Stimulated activated CD8-positive, alpha-beta memory T cell treated with anti-CD3 and anti-CD28 coated beads, Interleukin-4, amount 100 ng/mL, for 4 hours (primary cell): Measurements from ENCODE around the gene SOX18.
"Not testable (repeated sequence)": the region's sequence is repeated elsewhere in the genome, so short reads cannot be mapped to it uniquely, and the experiment has no call there.

ENCODE experiments used
- DNase-seq, 2 donors: peaks; one replicate each; pipeline ENCODE4 v3.0.0-alpha.2; 2020; ENCODE audit warnings: low read depth in 2 of 2, low spot score in 1 of 2

The SOX18 gene

DNA sequence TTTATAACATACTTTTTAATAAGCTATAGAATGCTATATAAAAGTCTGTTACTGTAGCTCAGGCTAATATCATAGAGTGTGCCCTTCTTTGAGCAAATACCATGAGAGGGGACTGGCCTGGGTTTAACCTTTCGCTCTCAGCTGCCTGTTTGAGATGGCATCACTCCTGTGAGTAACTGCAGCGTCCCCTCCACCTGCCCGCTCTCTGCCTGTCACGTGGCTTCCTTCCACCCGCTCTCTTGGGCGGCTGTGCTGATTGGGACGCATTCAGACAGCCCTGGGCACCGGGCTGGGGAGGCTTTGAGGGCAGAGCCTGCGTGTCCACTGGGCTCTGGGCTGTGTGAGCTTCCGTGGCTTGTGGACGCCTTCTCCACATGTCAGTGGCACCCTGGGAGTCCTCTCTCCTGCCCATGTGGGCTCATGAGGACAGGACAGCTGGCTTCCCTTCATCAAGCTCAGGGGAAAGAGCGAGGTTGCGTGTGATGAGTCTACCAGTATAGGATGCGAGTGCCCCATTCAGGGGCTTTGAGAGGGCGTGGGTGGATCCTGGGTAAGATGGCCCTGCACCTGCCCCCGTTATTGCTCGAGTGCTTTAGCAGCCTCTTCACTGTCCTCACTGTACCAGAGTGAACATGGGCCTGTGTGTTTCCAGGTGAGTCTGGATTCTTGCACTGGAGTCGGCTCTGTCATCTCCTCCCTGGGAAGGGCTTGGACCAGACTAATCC is 24.2 kb downstream of the SOX18 start:
- DNase-seq, result no peak

- DNase-seq, result no peak
These were observed 25.1 kb downstream of the SOX18 start for GRCh38 chr20:64024141-64024990.

DNA sequence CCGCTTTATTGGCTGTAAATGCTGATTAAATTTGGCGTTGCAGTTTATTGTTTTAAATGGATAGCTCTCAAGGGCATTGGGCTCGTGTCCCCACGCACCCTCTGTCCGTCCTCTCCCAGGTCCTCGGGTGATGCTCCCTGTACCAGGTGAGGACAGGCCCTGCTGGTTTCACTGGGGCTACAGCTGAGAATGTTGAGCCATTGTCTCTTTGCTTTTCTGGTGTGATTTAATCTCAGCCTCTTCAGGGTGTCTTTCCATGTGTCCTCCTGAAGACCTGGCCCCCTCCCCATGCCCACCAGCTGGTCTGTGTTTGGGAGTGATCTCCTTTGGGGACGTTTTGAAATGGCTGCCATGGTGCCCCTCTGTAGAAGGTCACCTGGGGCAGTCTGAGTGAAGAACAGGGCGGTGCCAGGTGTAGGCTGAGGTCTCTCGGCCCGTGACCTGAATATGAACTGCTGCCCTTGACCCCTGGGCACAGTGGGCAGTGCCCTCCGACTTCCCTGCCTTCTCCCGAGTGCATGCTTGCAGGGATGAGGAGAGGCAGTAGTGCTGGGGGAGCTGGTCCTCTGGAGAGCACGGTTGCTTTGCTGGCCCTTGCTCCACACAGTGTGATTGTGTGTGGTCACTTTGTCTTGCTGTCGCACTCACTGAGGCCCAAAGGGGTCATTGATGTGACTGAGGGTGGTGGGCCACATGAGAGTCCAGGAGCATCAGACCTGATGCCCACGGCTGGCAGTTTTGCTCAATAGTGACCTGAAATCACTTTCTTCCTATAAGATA is 25.9 kb downstream of the SOX18 start:
- DNase-seq, result no peak

GRCh38 chr20:64022671-64023360 is 26.6 kb downstream of the SOX18 start:
- DNase-seq, result no peak

DNA sequence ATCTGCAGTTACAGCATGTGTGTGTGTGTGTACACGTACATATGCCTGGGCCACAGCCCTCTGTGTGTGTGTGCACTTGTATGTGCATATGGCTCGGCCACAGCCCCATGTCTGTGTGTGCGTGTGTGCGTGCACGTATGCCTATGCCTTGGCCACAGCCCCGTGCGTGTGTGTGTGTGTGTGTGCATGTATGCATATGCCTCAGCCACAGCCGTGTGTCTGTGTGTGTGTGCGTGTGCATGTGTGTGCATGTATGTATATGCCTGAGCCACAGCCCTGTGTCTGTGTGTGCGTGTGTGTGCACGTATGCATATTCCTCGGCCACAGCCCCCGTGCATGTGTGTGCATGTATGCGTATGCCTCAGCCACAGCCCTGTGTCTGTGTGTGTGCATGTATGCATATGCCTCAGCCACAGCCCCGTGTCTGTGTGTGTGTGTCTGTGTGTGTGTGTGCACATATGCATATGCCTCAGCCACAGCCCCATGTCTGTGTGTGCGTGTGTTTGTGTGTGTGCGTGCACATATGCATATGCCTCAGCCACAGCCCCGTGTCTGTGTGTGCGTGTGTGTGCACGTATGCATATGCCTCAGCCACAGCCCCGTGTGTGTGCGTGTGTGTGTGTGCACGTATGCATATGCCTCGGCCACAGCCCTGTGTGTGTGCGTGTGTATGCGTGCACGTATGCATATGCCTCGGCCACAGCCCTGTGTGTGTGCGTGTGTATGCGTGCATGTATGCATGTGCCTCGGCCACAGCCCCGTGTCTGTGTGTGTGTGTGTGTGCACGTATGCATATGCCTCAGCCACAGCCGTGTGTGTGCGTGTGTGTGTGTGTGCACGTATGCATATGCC is 28.1 kb downstream of the SOX18 start:
- DNase-seq, result no peak

DNA sequence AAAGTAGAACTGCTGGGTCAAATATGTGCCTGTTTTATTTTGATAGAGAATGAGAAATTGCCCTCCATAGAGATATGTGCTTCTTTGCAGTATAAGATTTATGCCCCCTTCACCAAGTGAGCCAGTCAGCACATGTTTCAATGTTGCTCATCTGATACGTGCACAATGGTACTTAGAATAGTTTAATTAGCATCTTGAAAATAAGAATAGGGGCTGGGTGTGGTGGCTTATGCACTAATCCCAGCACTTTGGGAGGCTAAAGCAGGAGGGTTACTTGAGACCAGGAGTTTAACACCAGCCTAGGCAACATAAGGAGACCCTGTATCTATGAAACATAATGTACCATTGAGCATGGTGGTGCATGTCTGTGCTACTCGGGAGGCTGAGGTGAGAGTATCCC is 33.8 kb downstream of the SOX18 start:
- DNase-seq, result no peak

- DNase-seq, result not testable (repeated sequence)
These were observed 36.9 kb downstream of the SOX18 start for GRCh38 chr20:64012385-64013154.

- DNase-seq, result no peak
These were observed 38.1 kb downstream of the SOX18 start for GRCh38 chr20:64011366-64011779.

DNA sequence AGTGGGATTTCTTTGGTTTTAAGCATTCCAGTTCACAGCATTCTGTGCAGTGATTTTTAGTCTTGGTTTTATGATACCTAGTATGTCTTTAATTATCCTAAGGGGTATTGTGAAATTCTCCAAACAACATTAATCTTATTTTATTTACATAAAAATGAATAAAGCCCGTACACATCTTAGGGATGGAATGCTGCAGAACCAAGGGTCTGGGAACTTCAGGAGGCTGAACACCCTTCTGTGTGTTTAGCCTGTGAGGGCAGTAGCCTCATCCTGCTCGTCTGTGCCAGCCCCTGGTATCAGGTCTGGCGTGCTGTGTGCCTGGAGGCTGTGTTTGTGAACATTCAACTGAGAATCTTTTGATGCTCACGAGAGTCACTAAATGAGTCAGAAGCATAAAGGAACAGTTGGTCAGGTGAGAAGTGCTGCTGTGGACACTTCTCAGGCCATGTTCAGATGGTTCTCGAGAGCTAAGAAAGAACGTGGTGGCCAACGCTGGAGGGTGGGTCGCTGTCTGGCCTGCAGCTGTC is 38.7 kb downstream of the SOX18 start:
- DNase-seq, result no peak

GRCh38 chr20:64009811-64010387 is 39.5 kb downstream of the SOX18 start:
- no peak for DNase-seq

- DNase-seq, result no peak
These were observed 42.5 kb downstream of the SOX18 start for GRCh38 chr20:64006902-64007301.

GRCh38 chr20:64006490-64006889 is 42.9 kb downstream of the SOX18 start:
- DNase-seq, result no peak

- no peak for DNase-seq
These were observed 44.0 kb downstream of the SOX18 start for GRCh38 chr20:64005394-64005793.

DNA sequence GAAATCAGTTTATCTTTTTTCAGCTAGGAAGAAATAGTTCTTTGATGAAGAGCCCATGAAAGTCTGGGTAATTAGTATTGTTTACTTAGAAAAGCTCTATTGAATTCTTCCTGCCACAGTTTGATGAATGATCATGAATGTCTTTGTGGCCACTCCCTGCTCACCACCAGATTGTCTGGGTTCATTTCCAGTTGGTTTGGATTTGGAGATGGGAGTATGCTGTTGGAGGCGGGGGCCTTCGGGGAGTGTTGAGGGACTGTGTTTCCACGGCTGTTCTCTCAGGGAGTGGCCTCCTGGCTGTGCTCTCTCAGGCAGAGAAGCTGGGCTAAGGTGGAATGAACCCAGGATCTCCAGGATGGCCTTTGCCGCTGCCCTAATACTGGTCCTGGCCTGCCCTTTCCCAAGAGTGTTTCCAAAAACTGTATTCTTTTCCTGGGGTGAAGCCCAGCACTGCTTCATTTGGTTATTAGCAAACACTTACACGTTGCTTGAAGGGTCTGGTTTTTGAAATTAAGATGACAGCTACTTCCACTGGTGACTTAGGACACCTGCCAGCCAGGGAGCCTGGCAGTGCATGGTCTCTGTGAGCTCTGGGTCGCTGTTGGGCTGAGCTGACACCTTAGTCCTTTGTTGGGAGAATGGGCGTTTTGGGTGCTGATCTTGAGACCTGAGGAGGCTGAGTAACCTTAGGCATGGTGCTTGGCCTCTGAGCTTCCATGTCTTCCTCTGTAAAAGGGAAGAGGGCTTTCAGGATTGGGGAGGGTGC is 45.3 kb downstream of the SOX18 start:
- no peak for DNase-seq

DNA sequence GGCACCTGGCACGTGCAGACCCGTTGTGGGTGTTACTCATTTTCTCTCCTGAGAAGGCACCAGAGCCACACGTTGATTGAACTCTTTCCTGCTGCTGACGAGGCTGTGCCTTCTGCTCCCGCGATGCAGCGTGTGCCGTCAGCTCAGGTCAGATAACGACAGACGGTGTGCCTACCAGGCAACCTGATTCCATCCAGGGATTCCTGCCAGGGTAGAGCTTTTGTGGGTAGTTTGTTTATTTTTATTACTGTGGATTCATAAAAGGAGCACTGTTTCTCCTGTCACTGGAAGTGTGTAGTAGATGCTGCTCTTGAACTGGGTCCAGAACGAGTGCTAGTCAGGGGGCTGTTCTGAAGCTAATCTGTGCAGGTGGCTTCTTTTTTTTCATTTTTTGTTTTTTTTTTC is 47.8 kb downstream of the SOX18 start:
- no peak for DNase-seq

GRCh38 chr20:64000906-64001305 is 48.5 kb downstream of the SOX18 start:
- no peak for DNase-seq
